ENCODE data around the gene SPATA20. TPM values are rescaled to one million over a fixed set of nuclear protein-coding genes. Genes with fewer than 3 reads are reported as not detected.

SPATA20 gene
- total RNA-seq, 2 experiments from 2014 or later, result 7.9 to 8.3 TPM

- POLR2A ChIA-PET, result no interaction called here
- H2AFZ ChIP-seq (ENCODE audit: low read length), result no peak overlapping the region
- no TSS peak for BruUV-seq (replicated peaks)
Observed at GRCh38 chr17:50584116-50584515, 37.1 kb downstream of the SPATA20 start.

GRCh38 chr17:50584749-50585148 is 37.8 kb downstream of the SPATA20 start:
- ChIA-PET POLR2A (no interaction called here), CTCF (ENCODE audit: unreplicated experiment) (interaction anchor here (0.6 kb wide), 1 partner anchor 38 kb away, joined by 3 read pairs; no protein-coding TSS in a partner anchor)
- no peaks in the 10 kb centered on the region for H4K20me1 ChIP-seq (ENCODE audit: insufficient read depth, low read length)
- H3K36me3 ChIP-seq (ENCODE audit: insufficient read depth, low read length), result no peaks in the 10 kb centered on the region
- no peak overlapping the region for H2AFZ ChIP-seq (ENCODE audit: low read length)
- H3K27ac ChIP-seq (ENCODE audit: low read depth, low read length, poor library complexity, severe bottlenecking), result no peak overlapping the region
- TF ChIP-seq, protein P1, sequence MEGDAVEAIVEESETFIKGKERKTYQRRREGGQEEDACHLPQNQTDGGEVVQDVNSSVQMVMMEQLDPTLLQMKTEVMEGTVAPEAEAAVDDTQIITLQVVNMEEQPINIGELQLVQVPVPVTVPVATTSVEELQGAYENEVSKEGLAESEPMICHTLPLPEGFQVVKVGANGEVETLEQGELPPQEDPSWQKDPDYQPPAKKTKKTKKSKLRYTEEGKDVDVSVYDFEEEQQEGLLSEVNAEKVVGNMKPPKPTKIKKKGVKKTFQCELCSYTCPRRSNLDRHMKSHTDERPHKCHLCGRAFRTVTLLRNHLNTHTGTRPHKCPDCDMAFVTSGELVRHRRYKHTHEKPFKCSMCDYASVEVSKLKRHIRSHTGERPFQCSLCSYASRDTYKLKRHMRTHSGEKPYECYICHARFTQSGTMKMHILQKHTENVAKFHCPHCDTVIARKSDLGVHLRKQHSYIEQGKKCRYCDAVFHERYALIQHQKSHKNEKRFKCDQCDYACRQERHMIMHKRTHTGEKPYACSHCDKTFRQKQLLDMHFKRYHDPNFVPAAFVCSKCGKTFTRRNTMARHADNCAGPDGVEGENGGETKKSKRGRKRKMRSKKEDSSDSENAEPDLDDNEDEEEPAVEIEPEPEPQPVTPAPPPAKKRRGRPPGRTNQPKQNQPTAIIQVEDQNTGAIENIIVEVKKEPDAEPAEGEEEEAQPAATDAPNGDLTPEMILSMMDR (conservative IDR thresholded peaks at IDR 0.05; ENCODE audit: low read length), result no peak
- no peak for TF ChIP-seq EZH2phosphoT487 (IDR thresholded peaks at IDR 0.05; ENCODE audit: borderline replicate concordance, low read depth, low read length)
- no peaks in the 10 kb centered on the region for H3K4me1 ChIP-seq (ENCODE audit: insufficient read depth, low read length, poor library complexity, severe bottlenecking)
- intact Hi-C loops (cut with micrococcal nuclease; ENCODE audit: unreplicated experiment), result no loop called here
- BruUV-seq (replicated peaks), result no TSS peak
- no peaks in the 10 kb centered on the region for H3K9me3 ChIP-seq (ENCODE audit: low read length)
- no peak overlapping the region for H3K4me2 ChIP-seq (ENCODE audit: low read length)
- H3K4me3 ChIP-seq (ENCODE audit: low read depth, low read length, poor library complexity, severe bottlenecking), result no peak overlapping the region
- H3K9me2 ChIP-seq (ENCODE audit: insufficient read depth, low read length), result no peaks in the 10 kb centered on the region
- no peak for DNase-seq (ENCODE audit: low spot score)
- H3K79me2 ChIP-seq (ENCODE audit: insufficient read depth, low read depth, low read length), result no peaks in the 10 kb centered on the region

More at GRCh38 chr17:50584116-50584515, 37.1 kb downstream of the SPATA20 start:
- Histone ChIP-seq H3K27ac (ENCODE audit: low read depth, low read length, poor library complexity, severe bottlenecking) (no peak overlapping the region), H3K4me3 (ENCODE audit: low read depth, low read length, poor library complexity, severe bottlenecking) (no peak overlapping the region), H3K79me2 (ENCODE audit: insufficient read depth, low read depth, low read length) (no peaks in the 10 kb centered on the region), H3K4me2 (ENCODE audit: low read length) (no peak overlapping the region), H4K20me1 (ENCODE audit: insufficient read depth, low read length) (no peaks in the 10 kb centered on the region), H3K36me3 (ENCODE audit: insufficient read depth, low read length) (no peaks in the 10 kb centered on the region), H3K9me3 (ENCODE audit: low read length) (no peaks in the 10 kb centered on the region), H3K4me1 (ENCODE audit: insufficient read depth, low read length, poor library complexity, severe bottlenecking) (no peaks in the 10 kb centered on the region), H3K9me2 (ENCODE audit: insufficient read depth, low read length) (no peaks in the 10 kb centered on the region)
- TF ChIP-seq, protein P1 (conservative IDR thresholded peaks at IDR 0.05; ENCODE audit: low read length), result no peak
- no peak for DNase-seq (ENCODE audit: low spot score)
- intact Hi-C loops (cut with micrococcal nuclease; ENCODE audit: unreplicated experiment), result no loop called here
- CTCF ChIA-PET (ENCODE audit: unreplicated experiment), result no interaction called here

- ChIA-PET CTCF (ENCODE audit: unreplicated experiment) (interaction anchor here (0.6 kb wide), 1 partner anchor 38 kb away, joined by 3 read pairs; no protein-coding TSS in a partner anchor), POLR2A (no interaction called here)
- no peak for DNase-seq (ENCODE audit: low spot score)
- no peak overlapping the region for H3K27ac ChIP-seq (ENCODE audit: low read depth, low read length, poor library complexity, severe bottlenecking)
- H3K36me3 ChIP-seq (ENCODE audit: insufficient read depth, low read length), result no peaks in the 10 kb centered on the region
- H3K79me2 ChIP-seq (ENCODE audit: insufficient read depth, low read depth, low read length), result no peaks in the 10 kb centered on the region
- H3K4me2 ChIP-seq (ENCODE audit: low read length), result no peak overlapping the region
- TF ChIP-seq, protein P1 (conservative IDR thresholded peaks at IDR 0.05; ENCODE audit: low read length), result no peak
- TF ChIP-seq EZH2phosphoT487 (IDR thresholded peaks at IDR 0.05; ENCODE audit: borderline replicate concordance, low read depth, low read length), result no peak
- intact Hi-C loops (cut with micrococcal nuclease; ENCODE audit: unreplicated experiment), result no loop called here
- H3K4me1 ChIP-seq (ENCODE audit: insufficient read depth, low read length, poor library complexity, severe bottlenecking), result no peaks in the 10 kb centered on the region
- no peaks in the 10 kb centered on the region for H3K9me3 ChIP-seq (ENCODE audit: low read length)
- no peaks in the 10 kb centered on the region for H3K9me2 ChIP-seq (ENCODE audit: insufficient read depth, low read length)
- H4K20me1 ChIP-seq (ENCODE audit: insufficient read depth, low read length), result no peaks in the 10 kb centered on the region
- no peak overlapping the region for H2AFZ ChIP-seq (ENCODE audit: low read length)
- BruUV-seq (replicated peaks), result no TSS peak
- no peak overlapping the region for H3K4me3 ChIP-seq (ENCODE audit: low read depth, low read length, poor library complexity, severe bottlenecking)
Observed at GRCh38 chr17:50585346-50585745, 38.4 kb downstream of the SPATA20 start.

All from OCI-LY7 (cell line).